ENCODE results near the gene CMKLR1. TPM values are rescaled to one million over a fixed set of nuclear protein-coding genes. Genes with fewer than 3 reads are reported as not detected.

The CMKLR1 gene
- total RNA-seq, 1 donor from 2014 or later = not detected

GRCh38 chr12:108239378-108239777 is 99.7 kb downstream of the CMKLR1 start:
- Mint-ChIP-seq H3K36me3 (ENCODE audit: insufficient read depth) (no peaks in the 10 kb centered on the region), H3K27me3 (peaks cover 28% of the 10 kb centered on the region), H3K4me3 (ENCODE audit: low read depth) (no peak overlapping the region), H3K9me3 (ENCODE audit: low read depth) (peaks cover 5% of the 10 kb centered on the region), H3K4me1 (ENCODE audit: low read depth) (no peaks in the 10 kb centered on the region), H3K27ac (no peak overlapping the region)
- TF ChIP-seq CTCF (IDR thresholded peaks at IDR 0.05; ENCODE audit: unreplicated experiment) = no peak
- no peak for DNase-seq (ENCODE audit: low spot score, unreplicated experiment)

GRCh38 chr12:108238474-108238873 is 100.6 kb downstream of the CMKLR1 start:
- H3K27ac Mint-ChIP-seq = no peak overlapping the region
- peaks cover 5% of the 10 kb centered on the region for H3K9me3 Mint-ChIP-seq (ENCODE audit: low read depth)
- DNase-seq (ENCODE audit: low spot score, unreplicated experiment) = no peak
- no peaks in the 10 kb centered on the region for H3K36me3 Mint-ChIP-seq (ENCODE audit: insufficient read depth)
- no peak overlapping the region for H3K4me3 Mint-ChIP-seq (ENCODE audit: low read depth)
- H3K4me1 Mint-ChIP-seq (ENCODE audit: low read depth) = no peaks in the 10 kb centered on the region
- peaks cover 28% of the 10 kb centered on the region for H3K27me3 Mint-ChIP-seq
- TF ChIP-seq CTCF (IDR thresholded peaks at IDR 0.05; ENCODE audit: unreplicated experiment) = no peak

Other genes with a start within 250 kb of the CMKLR1 start
- gene WSCD2, start 210.0 kb downstream of the CMKLR1 start, total RNA-seq = not detected in 2 replicates
- 3.6 and 3.7 TPM in 2 replicates for gene FICD, start 176.0 kb upstream of the CMKLR1 start, total RNA-seq
- gene SART3, start 221.9 kb upstream of the CMKLR1 start, total RNA-seq = 74.5 and 87.6 TPM in 2 replicates
- 57.4 and 69.7 TPM in 2 replicates for gene ISCU, start 223.3 kb upstream of the CMKLR1 start, total RNA-seq

Measured in progenitor cell of endocrine pancreas (in vitro differentiated cells).